ENCODE data around the gene CRAMP1.

Gene CRAMP1

DNA sequence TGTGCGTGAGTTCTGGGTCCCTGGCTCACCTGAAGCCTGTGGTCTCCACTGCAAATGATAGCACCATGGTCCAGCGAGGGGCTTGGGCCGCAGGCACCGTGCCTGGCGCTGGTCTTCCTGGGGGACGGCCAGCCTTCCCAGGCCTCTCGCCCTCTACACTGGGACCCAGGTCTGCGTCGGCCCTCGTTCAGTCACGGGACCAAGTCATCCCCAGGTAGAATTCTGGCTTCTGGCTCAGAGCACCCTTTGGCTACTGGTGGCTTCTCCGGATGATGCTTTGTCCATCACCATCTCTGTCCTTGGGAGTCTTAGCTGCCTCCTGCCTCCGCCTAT, 20.4 kb downstream of the CRAMP1 start:
- DNase-seq (ENCODE audit: low read depth), result no peak

DNA sequence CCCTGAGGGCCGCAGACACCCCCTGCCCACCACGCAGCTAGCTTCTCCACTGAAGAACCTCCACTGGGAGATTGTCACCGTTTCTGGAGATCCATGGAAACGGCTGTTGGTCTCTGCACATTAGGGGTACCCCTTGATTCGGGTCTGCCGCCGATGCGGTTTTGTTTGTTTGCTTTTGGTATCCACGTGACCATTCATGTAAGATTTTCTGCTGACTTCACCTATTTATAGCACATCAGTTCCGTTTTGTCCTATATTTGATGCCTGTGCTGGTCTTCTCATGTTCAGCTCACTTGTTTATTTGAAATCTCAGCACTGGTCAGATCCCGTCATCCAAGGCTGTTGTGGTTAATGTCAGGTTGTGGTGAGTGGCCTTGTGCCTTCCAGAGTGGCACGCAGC, 21.1 kb downstream of the CRAMP1 start:
- DNase-seq (ENCODE audit: low read depth), result no peak

DNA sequence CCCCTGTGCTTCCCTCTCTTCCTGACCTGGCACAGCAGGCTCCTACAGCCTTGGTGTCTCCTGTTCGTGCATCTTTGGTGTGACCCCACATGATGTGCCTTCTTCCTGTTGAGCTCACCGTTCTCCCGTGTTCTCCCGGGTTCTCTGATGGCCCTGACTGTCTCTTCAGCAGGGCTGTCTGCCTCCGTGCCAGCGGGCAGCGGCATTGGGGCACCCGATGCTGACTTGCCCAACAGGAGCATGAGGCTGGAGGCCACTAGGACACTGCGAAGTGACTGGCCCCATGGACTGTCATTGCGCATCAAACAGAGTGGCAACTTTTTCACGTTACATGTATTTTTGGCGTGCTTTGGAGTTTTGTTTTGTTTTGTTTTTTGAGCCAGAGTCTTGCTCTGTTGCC, 22.4 kb downstream of the CRAMP1 start:
- DNase-seq (ENCODE audit: low read depth), result no peak

DNA sequence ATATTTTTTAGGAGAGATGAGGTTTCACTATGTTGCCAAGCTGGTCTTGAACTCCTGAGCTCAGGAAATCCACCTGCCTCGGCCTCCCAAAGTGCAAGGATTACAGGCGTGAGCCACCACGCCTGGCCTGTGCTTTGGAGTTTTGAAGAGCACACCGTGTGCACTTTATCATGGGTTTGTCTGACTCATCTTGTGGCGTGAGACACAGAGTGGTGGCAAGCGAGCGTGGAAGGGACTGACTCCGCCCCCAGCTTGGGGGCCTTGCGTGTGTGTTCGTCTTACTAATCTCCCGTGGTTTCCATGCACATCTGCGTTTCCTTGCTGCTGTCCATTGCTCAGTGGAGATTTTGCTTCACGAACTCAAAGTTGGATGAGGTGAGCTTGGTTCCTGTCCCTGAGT, 22.9 kb downstream of the CRAMP1 start:
- DNase-seq (ENCODE audit: low read depth), result no peak

DNA sequence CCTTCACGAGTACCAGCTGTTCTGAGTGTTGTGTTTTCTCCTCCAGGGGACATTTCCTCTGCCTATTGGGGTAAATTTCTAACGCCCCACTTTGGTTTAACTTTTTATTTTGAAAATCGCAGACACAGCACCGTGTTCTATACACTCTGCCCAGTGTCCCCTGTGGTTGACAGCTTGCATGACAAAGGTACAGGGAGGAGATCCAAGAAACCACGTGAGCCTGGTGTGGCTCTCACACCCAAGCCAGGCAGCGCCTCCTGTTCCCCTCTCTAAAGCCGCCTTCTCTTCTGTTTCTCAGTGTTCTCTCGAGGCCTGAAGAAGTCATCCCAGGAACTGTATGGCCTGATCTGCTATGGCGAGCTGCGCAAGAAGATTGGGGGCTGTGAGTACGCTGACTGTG, 25.4 kb downstream of the CRAMP1 start:
- no peak for DNase-seq (ENCODE audit: low read depth)

DNA sequence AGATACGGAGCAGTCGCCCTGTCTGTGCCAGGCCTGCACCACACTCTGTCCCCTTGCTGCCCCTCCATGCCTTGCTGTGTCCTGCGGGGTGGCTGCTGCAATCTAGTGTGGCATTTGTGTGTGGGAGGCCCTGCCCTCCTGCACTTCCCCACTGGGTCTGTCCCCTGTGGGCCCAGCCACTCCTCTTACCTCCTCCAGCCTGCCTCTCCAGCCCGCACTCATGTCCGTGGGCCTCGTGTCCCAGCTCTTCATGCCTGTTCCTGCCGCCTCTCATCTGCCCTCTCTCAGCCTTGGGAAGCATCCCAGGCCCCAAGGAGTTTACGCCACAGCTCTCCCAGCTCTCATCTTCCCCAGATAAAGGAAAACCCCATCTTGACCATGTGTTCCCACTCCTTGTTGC, 26.6 kb downstream of the CRAMP1 start:
- no peak for DNase-seq (ENCODE audit: low read depth)

DNA sequence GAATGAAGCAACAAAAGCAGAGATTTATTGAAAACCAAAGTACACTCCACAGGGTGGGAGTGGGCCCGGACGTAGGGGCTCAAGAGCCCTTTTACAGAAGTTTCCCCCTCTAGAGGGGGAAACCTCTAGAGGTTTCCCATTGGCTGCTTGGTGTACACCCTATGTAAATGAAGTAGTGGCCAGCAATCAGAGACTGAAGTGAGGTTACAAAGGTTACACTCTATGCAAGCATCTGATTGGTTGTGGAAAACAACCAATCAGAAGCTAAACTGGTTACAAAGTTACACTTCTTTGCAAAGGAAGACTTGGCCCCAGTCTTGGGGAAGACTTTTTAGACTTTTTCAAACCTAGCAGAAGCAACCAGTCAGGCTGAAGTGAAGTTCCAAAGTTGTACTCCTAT, 27.1 kb downstream of the CRAMP1 start:
- no peak for DNase-seq (ENCODE audit: low read depth)

DNA sequence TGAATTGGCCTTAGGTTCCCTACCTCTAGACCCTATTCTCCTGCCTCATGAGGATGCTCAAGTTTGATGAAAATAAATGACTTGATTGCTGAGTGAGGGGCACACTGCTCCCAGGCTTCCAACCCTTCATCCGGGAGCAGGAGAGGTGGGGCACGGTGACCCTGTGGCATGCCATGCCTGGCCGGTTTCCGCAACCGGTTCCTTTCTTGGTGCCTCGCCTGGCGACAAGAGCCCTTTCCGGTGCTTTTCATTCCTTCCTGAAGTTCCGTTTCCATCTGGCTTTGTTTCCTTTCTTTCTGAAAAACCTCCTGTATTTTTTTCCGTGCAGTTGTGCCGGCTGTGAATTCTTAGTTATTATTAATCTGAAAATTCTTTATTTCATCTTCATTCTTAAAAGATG, 27.7 kb downstream of the CRAMP1 start:
- DNase-seq (ENCODE audit: low read depth), result no peak

DNA sequence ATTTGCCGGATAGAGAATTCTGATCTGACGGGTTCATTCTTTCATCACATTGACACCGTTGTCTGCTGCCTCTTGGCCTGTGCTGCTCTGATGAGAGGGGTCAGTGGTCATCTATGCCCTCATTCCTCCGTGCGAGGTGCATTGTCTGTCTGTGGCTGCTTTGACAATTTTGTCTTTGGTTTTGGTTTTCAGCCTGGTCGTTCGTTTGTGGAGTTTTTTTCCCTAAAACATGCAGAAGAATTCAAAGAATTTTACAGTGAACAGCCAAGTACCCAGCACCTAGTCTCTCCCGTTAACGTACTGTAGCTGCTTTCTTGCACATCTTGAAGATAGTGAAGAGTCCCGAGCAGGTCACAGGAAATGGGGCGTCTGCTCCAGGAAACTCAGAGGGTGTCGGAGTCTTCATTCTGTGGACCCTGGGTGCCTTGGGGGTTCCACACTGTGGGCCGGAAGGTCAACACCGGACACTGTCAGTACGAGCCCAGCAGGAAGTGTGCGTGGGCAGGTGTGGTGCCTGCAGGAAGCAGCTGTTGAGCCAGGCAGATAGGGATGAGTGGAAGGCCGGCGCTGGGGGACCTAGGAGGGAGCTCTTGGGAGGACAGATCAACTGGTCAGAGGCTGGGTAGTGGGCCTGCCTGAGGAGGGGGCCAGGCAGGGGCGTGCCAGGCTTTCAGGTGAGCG, 28.2 kb downstream of the CRAMP1 start:
- no peak for DNase-seq (ENCODE audit: low read depth)

DNA sequence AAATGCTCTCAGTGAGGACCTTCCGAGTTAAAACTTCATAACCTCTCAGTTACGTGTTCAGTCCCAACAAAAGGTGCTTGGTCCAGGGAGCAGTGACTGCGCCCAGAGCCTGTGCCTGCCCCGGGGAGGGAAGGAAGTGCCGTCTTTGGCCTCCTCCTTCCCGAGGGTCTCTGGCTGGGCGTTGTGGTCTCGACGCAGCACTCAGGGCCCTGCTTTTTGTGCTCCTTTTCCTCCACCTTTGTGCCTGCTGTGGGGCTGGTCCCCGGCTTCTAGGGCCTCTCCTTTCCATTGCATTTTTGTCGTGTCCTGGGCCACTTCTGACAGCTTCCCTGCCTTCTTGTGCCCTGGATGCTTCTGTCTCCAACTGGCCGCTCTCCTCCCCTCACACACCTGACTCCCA, 29.1 kb downstream of the CRAMP1 start:
- no peak for DNase-seq (ENCODE audit: low read depth)

DNA sequence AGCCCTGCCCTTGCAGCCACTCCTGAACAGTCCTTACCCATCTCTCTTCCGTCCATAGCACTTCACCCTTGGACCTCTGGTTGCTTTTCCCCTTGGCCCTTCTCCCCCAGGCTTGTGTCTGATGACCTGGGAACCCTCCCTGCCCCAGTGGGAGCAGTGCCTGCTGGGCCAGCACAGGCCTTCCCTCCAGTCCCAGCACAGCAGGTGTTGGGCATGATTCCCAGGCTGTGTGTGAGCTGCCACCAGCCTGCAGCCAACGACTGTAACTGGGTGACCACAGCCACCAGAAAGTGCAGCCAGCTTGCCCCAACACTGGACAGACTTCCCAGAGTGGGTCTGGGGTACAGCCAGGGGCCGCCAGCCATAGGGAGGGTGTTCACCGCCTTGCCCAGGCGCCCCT, 30.0 kb downstream of the CRAMP1 start:
- no peak for DNase-seq (ENCODE audit: low read depth)

DNA sequence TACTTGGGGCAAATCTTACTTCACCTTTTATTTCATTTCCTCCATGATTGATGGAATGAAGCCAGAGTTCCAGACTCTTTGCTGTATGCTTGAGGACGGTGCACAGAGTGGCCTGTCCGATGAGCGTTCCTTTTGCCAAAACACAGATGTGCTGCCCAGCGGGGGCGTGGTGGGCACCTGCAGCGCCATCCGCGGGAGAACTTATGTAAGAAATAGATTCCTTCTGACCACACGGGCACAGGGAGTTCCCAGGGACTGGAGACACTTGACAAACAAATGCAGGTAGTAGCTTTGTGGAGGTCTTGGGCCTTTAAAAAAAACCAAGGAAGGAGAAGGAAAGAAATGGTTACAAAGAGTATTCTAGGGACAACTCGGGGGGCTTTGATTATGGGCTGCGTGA, 30.6 kb downstream of the CRAMP1 start:
- DNase-seq (ENCODE audit: low read depth), result no peak

DNA sequence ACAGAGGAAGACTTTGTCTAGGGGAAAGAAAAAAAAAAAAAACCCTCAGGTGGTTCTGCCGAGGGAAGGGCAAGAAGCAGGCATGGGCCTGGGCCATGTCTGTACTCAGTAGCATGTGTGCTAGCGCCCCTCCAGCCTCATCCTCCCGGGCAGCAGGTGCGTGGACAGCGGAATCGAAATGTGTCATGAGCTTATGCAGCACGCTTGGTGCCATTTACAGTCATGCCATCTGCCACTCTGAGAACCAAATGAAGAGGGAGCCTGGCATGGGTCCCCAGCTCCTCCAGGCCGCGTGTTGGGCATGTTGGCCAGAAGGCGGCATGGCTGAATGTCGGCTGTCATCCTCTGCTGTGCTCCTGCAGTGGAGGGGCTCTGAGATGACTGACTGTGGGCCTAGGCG, 31.4 kb downstream of the CRAMP1 start:
- no peak for DNase-seq (ENCODE audit: low read depth)

DNA sequence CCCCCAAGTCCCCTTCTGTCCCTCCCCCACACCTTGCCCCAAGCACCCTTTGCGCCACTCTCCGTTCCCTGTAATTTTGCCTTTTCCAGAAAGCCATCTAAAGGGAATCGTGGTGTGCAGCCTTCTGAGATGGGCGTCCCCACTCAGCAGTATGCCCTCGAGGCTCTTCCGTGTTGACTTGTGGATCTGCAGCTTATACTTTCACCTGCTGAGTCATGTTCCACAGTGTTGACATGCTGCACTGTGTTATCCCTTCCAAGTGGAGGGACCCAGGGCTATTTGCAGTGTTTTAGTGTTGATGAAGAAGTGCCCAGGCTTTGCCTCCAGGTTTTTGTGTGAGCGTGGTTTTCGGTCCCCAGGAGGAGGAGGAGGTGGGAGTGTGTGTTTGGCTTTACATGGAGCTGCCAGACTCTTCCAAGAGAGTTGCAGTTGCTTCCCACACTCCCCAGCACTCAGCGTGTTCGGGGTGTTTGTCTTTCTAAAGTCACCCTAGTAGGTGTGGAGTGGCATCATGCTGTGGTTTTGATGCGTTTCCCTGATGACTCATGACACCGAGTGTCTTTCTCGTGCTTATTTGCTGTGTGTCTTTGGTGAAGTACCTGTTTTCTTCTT, 33.9 kb downstream of the CRAMP1 start:
- peak; percentile 13 for DNase-seq (ENCODE audit: low read depth)

DNA sequence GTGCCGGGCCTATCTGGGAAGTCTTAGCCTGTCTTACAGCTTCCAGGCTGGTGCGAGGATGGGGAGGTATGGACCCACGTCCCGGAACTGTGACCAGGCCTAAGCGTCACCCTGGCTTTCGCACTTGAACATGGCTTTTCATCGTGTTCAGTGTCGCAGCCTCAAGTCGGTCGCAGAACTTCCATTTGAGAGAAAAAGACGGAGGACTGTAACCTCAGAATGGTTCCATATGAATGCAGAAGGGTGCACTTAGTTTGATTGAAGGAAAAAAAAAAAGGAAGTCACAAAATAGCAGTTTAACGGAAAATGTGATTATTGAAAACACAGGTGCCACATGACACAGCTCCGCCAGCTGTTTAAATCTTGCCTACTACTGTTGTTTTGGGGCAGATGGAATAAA, 35.7 kb downstream of the CRAMP1 start:
- no peak for DNase-seq (ENCODE audit: low read depth)

DNA sequence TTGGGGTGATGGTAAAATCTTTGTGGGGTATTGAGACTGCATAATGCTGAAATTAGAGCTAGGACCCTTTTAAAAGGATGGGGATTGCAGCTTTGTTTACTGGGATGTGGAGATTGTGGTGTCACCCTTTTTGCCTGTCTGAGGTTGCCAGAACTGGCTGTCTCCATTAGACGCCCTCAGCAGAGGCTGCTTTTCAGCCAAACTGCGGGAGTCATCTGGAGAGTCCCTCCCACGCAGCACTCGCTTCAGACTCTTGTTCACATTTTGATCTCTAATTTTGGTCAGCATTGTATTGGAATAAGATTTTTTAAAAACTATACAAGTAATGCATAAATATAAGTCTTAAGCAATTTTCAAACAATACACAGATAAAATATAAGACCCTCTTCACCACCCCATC, 38.0 kb downstream of the CRAMP1 start:
- no peak for DNase-seq (ENCODE audit: low read depth)

DNA sequence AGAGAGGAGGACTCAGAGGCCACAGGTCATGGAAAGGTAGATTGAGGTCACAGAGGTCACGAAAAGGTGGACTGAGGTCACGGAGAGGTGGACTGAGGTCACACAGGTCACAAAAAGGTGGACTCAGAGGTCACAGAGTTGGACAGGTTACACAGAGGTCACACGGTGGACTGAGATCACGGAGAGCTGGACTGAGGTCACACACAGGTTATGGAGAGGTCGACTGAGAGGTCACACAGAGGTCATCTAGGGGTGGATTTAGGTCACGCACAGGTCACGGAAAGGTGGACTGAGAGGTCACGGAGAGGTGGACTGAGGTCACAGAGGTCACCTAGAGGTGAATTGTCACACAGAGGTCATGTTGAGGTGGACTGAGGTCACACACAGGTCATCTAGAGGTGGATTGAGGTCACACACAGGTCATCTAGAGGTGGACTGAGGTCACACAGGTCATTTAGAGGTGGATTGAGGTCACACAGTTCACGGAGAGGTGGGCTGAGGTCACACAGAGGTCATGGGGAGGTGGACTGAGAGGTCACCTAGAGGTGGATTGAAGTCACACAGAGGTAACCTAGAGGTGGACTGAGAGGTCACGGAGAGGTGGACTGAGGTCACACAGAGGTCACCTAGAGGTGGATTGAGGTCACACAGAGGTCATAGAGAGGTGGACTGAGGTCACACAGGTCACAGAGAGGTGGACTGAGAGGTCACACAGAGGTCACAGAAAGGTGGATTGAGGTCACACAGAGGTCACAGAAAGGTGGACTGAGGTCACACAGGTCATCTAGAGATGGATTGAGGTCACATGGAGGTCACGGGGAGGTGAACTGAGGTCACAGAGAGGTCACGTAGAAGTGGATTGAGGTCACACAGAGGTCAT, 39.2 kb downstream of the CRAMP1 start:
- no peak for DNase-seq (ENCODE audit: low read depth)

DNA sequence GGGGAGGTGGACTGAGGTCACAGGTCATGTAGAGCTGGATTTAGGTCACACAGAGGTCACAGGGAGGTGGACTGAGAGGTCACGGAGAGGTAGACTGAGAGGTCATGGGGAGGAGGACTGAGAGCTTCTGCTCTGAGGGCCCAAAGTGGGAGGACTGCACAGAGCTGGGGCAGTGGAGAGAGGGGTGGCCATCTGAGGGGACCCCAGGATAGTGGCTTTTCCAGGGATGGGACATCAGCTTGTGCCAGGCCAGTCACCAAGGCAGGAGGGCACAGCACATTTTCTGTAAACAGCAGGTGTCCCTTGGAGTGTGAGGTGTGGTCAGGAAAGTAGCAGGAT, 39.8 kb downstream of the CRAMP1 start:
- DNase-seq (ENCODE audit: low read depth), result no peak

DNA sequence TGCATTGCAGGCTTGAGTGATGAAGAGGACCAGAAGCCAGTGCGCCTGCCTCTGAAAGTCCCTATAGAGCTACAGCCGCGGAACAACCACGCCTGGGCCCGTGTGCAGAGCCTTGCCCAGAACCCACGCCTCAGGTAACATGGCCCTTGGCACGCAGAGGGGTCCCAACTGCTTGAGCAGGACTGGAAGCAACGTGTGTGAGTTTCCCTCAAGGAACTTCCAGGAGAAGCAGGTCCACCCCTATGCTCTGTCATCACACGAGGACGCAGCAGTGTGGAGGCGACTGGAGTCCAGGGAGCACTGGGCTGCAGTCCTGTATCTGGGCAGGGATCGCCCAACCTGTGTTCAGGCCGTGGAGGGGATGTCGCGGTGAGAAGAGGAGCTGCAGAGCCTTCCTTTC, 40.9 kb downstream of the CRAMP1 start:
- no peak for DNase-seq (ENCODE audit: low read depth)

DNA sequence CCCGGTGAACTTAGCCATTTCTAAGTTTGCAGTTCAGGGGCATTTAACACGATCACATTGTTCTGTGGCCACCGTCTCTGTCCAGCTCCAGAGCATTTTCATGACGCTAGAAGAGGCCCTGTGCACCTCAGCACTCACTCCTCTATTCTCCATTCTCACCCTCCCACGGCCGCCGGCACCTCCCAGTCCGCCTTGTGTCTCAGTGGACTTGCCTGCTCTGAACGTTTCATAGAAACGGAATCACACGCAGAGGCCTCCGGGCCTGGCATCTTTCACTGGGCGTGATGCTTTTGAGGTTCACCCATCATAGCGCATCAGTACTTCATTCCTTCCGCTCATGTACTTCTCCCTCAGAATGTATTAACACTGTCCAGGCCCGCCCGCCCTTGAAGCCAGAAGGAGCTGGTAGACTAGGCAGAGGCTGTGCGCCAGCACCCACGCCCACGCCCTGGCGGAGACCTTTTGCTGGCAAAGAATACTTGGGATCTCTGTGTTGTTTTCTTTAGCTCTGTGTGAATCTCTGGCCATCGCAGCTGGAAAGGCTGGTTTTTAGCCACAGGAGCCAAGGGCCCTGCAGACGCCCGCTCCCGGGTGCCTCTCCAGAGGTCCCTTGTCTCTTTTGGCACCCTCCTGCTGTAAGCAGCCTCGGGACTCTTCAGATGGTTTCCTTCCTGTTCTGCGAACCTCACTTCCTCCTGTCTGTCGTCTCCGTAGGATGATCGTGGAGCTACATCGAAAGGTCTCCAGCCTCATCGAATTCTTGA, 42.5 kb downstream of the CRAMP1 start:
- DNase-seq (ENCODE audit: low read depth), result no peak

DNA sequence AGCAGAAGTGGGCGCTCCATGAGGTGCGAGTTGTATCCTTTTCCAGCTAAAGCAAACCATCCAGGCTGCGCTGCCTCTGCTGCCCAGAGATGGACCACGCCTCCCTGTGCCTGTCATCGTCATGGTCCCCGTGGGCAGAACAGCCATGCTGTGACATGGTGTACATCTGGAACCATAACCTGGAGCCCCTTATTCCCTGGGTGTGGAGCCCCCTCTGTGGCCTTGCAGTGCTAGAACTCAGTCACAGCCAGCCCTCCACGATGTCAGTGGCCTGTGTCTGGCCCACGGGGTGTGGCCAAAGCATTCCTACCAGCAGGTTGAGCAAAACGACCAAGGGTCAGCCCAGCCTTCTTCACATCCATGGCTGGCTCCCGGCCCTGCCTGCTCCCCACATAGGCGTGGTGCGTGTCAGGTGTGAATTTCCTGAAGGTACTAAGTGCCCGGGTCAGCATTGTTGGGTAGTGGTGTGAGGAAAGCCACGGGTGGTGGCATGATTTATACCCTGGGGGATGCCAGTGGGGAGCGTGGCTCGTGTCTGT, 43.2 kb downstream of the CRAMP1 start:
- DNase-seq (ENCODE audit: low read depth), result no peak
